A673 (cell line): ENCODE measurements around the gene ANXA4. TPM values are rescaled to one million over a fixed set of nuclear protein-coding genes. Genes with fewer than 3 reads are reported as not detected.
"Not testable (repeated sequence)": the region's sequence is repeated elsewhere in the genome, so short reads cannot be mapped to it uniquely, and the experiment has no call there.

Source experiments
- BruUV-seq: library from RNA; stranded (reverse); fragments of 400-500 nt; replicated peaks from 2 replicates; lab custom pipeline; 2021; lab: Mats Ljungman, UMichigan
- CTCF ChIA-PET: fragments of 300-600 bp; sonication (Branson Sonifier 250); formaldehyde crosslinking; loops from one replicate; lab custom pipeline; 2022; ENCODE audit warnings: antibody characterized with exemption; lab: Charles Lee
- POLR2A ChIA-PET: fragments of 300-600 bp; sonication (Branson Sonifier 250); formaldehyde crosslinking; loops from one replicate; lab custom pipeline; 2022; ENCODE audit warnings: antibody characterized with exemption; ENCODE audit not compliant: low non-redundant PET; lab: Charles Lee
- DNase-seq: peaks from one replicate; pipeline ENCODE4 v3.0.0-alpha.2; 2015; ENCODE audit warnings: low spot score
- H3K27ac ChIP-seq: fragments of 200-600 bp; sonication (generic); 2 replicates; pipeline ENCODE4 v1.5.1; 2016; ENCODE audit warnings: mixed run types, low read depth, mild to moderate bottlenecking, mixed read lengths, antibody characterized with exemption, low read length; ENCODE audit not compliant: poor library complexity, severe bottlenecking
- H3K27me3 ChIP-seq: fragments of 200-600 bp; sonication (generic); replicated peaks from 2 replicates; pipeline ENCODE4 v1.6.1; 2017; ENCODE audit warnings: mixed run types, low read depth, mild to moderate bottlenecking, mixed read lengths, antibody characterized with exemption, low read length; ENCODE audit not compliant: insufficient read depth, poor library complexity
- H3K36me3 ChIP-seq: fragments of 200-600 bp; sonication (generic); 2 replicates; pipeline ENCODE4 v1.6.1; 2016; ENCODE audit warnings: mixed run types, mild to moderate bottlenecking, mixed read lengths, antibody characterized with exemption, low read length; ENCODE audit not compliant: insufficient read depth, poor library complexity, severe bottlenecking
- H3K4me1 ChIP-seq: fragments of 200-600 bp; sonication (generic); 2 replicates; pipeline ENCODE4 v1.6.1; 2017; ENCODE audit warnings: mixed run types, mild to moderate bottlenecking, mixed read lengths, antibody characterized with exemption, low read length; ENCODE audit not compliant: insufficient read depth, poor library complexity, severe bottlenecking
- H3K4me3 ChIP-seq: fragments of 200-600 bp; sonication (generic); 2 replicates; pipeline ENCODE4 v1.5.1; 2016; ENCODE audit warnings: low read depth, mixed run types, mild to moderate bottlenecking, mixed read lengths, low read length; ENCODE audit not compliant: poor library complexity, severe bottlenecking
- H3K9me3 ChIP-seq: fragments of 200-600 bp; sonication (generic); 2 replicates; pipeline ENCODE4 v1.6.1; 2016; ENCODE audit warnings: mixed run types, low read depth, mild to moderate bottlenecking, mixed read lengths, antibody characterized with exemption, low read length; ENCODE audit not compliant: poor library complexity, severe bottlenecking
- EZH2 ChIP-seq: fragments of 200-600 bp; sonication (generic); IDR thresholded peaks from 2 replicates; pipeline ENCODE4 v1.6.1; 2017; ENCODE audit warnings: borderline replicate concordance, low read depth, mild to moderate bottlenecking, mixed read lengths, antibody characterized with exemption, low read length; ENCODE audit not compliant: poor library complexity, severe bottlenecking
- intact Hi-C: fragments of 100-400 bp; cut with micrococcal nuclease; formaldehyde crosslinking; loops from one replicate; pipeline ENCODE4 v1.10.0; 2022; ENCODE audit not compliant: unreplicated experiment
- total RNA-seq: library from RNA; stranded (reverse); gene quantifications from 2 replicates; pipeline ENCODE4 v1.2.3, GENCODE V29; 2021
- TF ChIP-seq, protein P1 (sequence below): fragments of 300-800, 200-600 bp; sonication (generic); conservative IDR thresholded peaks from 2 replicates; pipeline ENCODE4 v1.5.1; 2017; ENCODE audit warnings: low read depth, mild to moderate bottlenecking, antibody characterized with exemption, low read length, moderate library complexity, mixed read lengths

The ANXA4 gene
- total RNA-seq, 1 experiment from 2014 or later, result 5.1 TPM

DNA sequence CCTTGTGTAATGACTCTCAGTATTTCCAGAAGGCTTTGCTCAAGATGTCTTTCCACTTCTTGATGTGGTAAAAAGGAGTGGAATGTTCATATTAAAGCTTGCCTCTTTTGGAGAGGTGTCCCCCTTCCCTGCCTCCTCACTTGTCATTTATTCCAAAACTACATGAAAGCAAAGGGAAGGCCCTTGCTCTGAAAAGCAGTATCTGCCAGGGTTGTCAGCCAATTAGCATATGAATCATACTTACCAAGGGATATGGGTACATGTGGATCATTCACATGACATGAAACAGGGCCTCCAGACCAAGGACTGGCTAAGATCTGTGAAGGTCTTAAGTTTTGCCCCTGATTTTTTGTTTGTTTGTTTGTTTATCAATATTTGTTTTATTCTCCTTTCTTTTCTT, 31.3 kb downstream of the ANXA4 start:
- H3K4me3 ChIP-seq, result no peak overlapping the region
- DNase-seq, result no peak
- no peak overlapping the region for H3K27ac ChIP-seq
- ChIA-PET CTCF (no interaction called here), POLR2A (interaction anchor here (0.5 to 0.7 kb wide), 2 partner anchors 141 to 284 kb away, joined by 4 to 14 read pairs; no protein-coding TSS in a partner anchor)
- intact Hi-C loops, result no loop called here
- H3K27me3 ChIP-seq, result no peaks in the 10 kb centered on the region
- H3K9me3 ChIP-seq, result no peaks in the 10 kb centered on the region
- TF ChIP-seq, protein P1, sequence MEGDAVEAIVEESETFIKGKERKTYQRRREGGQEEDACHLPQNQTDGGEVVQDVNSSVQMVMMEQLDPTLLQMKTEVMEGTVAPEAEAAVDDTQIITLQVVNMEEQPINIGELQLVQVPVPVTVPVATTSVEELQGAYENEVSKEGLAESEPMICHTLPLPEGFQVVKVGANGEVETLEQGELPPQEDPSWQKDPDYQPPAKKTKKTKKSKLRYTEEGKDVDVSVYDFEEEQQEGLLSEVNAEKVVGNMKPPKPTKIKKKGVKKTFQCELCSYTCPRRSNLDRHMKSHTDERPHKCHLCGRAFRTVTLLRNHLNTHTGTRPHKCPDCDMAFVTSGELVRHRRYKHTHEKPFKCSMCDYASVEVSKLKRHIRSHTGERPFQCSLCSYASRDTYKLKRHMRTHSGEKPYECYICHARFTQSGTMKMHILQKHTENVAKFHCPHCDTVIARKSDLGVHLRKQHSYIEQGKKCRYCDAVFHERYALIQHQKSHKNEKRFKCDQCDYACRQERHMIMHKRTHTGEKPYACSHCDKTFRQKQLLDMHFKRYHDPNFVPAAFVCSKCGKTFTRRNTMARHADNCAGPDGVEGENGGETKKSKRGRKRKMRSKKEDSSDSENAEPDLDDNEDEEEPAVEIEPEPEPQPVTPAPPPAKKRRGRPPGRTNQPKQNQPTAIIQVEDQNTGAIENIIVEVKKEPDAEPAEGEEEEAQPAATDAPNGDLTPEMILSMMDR, result no peak
- TF ChIP-seq EZH2, result no peak
- no peaks in the 10 kb centered on the region for H3K4me1 ChIP-seq
- H3K36me3 ChIP-seq, result no peaks in the 10 kb centered on the region
- BruUV-seq, result no TSS peak

GRCh38 chr2:69774258-69774983, 32.5 kb downstream of the ANXA4 start:
- BruUV-seq, H3K27ac ChIP-seq, intact Hi-C loops, H3K4me3 ChIP-seq, H3K27me3 ChIP-seq, H3K9me3 ChIP-seq, H3K4me1 ChIP-seq, CTCF ChIA-PET, DNase-seq, H3K36me3 ChIP-seq: not testable (repeated sequence)
- POLR2A ChIA-PET, result interaction anchor here (0.6 kb wide), 1 partner anchor 577 kb away, joined by 16 read pairs; no protein-coding TSS in a partner anchor

- Histone ChIP-seq H3K27ac (no peak overlapping the region), H3K27me3 (no peaks in the 10 kb centered on the region), H3K4me1 (no peaks in the 10 kb centered on the region), H3K36me3 (no peaks in the 10 kb centered on the region), H3K9me3 (no peaks in the 10 kb centered on the region), H3K4me3 (no peak overlapping the region)
- no TSS peak for BruUV-seq
- ChIA-PET POLR2A (interaction anchor here (0.6 kb wide), 2 partner anchors 13 to 43 kb away, joined by 4 to 7 read pairs; no protein-coding TSS in a partner anchor), CTCF (no interaction called here)
- TF ChIP-seq EZH2, result no peak
- TF ChIP-seq, protein P1, result no peak
- DNase-seq, result no peak
- intact Hi-C loops, result no loop called here
Observed at GRCh38 chr2:69774984-69775982, 33.3 kb downstream of the ANXA4 start.
